H9 (cell line): ENCODE results near the gene RPL15. TPM values are rescaled to one million over a fixed set of nuclear protein-coding genes. Genes with fewer than 3 reads are reported as not detected.

Experiments used
- DNase-seq: peaks from one replicate; pipeline ENCODE4 v3.0.0-alpha.2; 2017
- H2AFZ ChIP-seq: one replicate; pipeline ENCODE4 v1.6.1; 2013; ENCODE audit warnings: mild to moderate bottlenecking, low read length, control low read depth, moderate library complexity
- H2AK5ac ChIP-seq: 2 replicates; pipeline ENCODE4 v1.6.1; 2013; ENCODE audit warnings: low read length, control low read depth, mixed read lengths; ENCODE audit not compliant: insufficient read length
- H2BK120ac ChIP-seq: one replicate; pipeline ENCODE4 v1.6.1; 2013; ENCODE audit warnings: low read depth, mild to moderate bottlenecking, low read length, control low read depth, inconsistent platforms; ENCODE audit not compliant: poor library complexity, severe bottlenecking
- H2BK12ac ChIP-seq: 2 replicates; pipeline ENCODE4 v1.6.1; 2013; ENCODE audit warnings: low read length, control low read depth, mixed read lengths, low read depth; ENCODE audit not compliant: insufficient read length
- H2BK15ac ChIP-seq: 2 replicates; pipeline ENCODE4 v1.6.1; 2013; ENCODE audit warnings: low read depth, low read length, control low read depth
- H2BK20ac ChIP-seq: one replicate; pipeline ENCODE4 v1.6.1; 2013; ENCODE audit warnings: low read depth, mild to moderate bottlenecking, low read length, control low read depth, inconsistent platforms; ENCODE audit not compliant: poor library complexity, severe bottlenecking
- H2BK5ac ChIP-seq: 2 replicates; pipeline ENCODE4 v1.6.1; 2013; ENCODE audit warnings: low read length, control low read depth, mixed read lengths; ENCODE audit not compliant: insufficient read length
- H3K14ac ChIP-seq: 2 replicates; pipeline ENCODE4 v1.6.1; 2013; ENCODE audit warnings: low read length, control low read depth; ENCODE audit not compliant: insufficient read depth
- H3K18ac ChIP-seq: 2 replicates; pipeline ENCODE4 v1.6.1; 2013; ENCODE audit warnings: low read depth, mild to moderate bottlenecking, mixed read lengths, low read length, control low read depth; ENCODE audit not compliant: insufficient read length
- H3K23ac ChIP-seq: 2 replicates; pipeline ENCODE4 v1.6.1; 2013; ENCODE audit warnings: low read length, control low read depth, mixed read lengths, low read depth; ENCODE audit not compliant: insufficient read length
- H3K23me2 ChIP-seq: 2 replicates; pipeline ENCODE4 v1.6.1; 2013; ENCODE audit warnings: low read depth, mild to moderate bottlenecking, mixed read lengths, low read length, control low read depth; ENCODE audit not compliant: insufficient read length, poor library complexity, severe bottlenecking
- H3K27ac ChIP-seq: 2 replicates; pipeline ENCODE4 v1.5.1; 2013; ENCODE audit warnings: low read length, control low read depth, mixed read lengths, low read depth; ENCODE audit not compliant: insufficient read length
- H3K27me3 ChIP-seq: 2 replicates; pipeline ENCODE4 v1.6.1; 2013; ENCODE audit warnings: low read length, control low read depth, inconsistent platforms; ENCODE audit not compliant: insufficient read depth
- H3K4ac ChIP-seq: 2 replicates; pipeline ENCODE4 v1.6.1; 2013; ENCODE audit warnings: low read depth, mild to moderate bottlenecking, control low read depth, inconsistent platforms, low read length, moderate library complexity
- H3K4me1 ChIP-seq: 2 replicates; pipeline ENCODE4 v1.6.1; 2013; ENCODE audit warnings: low read length, control low read depth, inconsistent platforms; ENCODE audit not compliant: insufficient read depth
- H3K4me2 ChIP-seq: 2 replicates; pipeline ENCODE4 v1.6.1; 2013; ENCODE audit warnings: low read length, control low read depth, mixed read lengths; ENCODE audit not compliant: insufficient read length, insufficient read depth
- H3K56ac ChIP-seq: 2 replicates; pipeline ENCODE4 v1.6.1; 2013; ENCODE audit warnings: low read depth, mild to moderate bottlenecking, mixed read lengths, low read length, control low read depth; ENCODE audit not compliant: insufficient read length
- H3K79me1 ChIP-seq: 2 replicates; pipeline ENCODE4 v1.6.1; 2013; ENCODE audit warnings: low read depth, mild to moderate bottlenecking, moderate library complexity, low read length, control low read depth, inconsistent platforms; ENCODE audit not compliant: insufficient read depth, poor library complexity, severe bottlenecking
- H3K79me2 ChIP-seq: 2 replicates; pipeline ENCODE4 v1.6.1; 2013; ENCODE audit warnings: low read length, control low read depth, inconsistent platforms; ENCODE audit not compliant: insufficient read depth
- H3K9ac ChIP-seq: 2 replicates; pipeline ENCODE4 v1.6.1; 2013; ENCODE audit warnings: low read length, control low read depth, mixed read lengths; ENCODE audit not compliant: insufficient read length; ENCODE audit errors: extremely low read depth
- H3K9me3 ChIP-seq: one replicate; pipeline ENCODE4 v1.6.1; 2013; ENCODE audit warnings: low read depth, low read length, inconsistent platforms; ENCODE audit not compliant: control insufficient read depth
- H3T11ph ChIP-seq: one replicate; pipeline ENCODE4 v1.6.1; 2013; ENCODE audit warnings: mild to moderate bottlenecking, low read length, control low read depth, inconsistent platforms
- H4K20me1 ChIP-seq: one replicate; pipeline ENCODE4 v1.6.1; 2013; ENCODE audit not compliant: control insufficient read depth, insufficient read length, insufficient read depth
- H4K5ac ChIP-seq: 2 replicates; pipeline ENCODE4 v1.6.1; 2013; ENCODE audit warnings: low read depth, mild to moderate bottlenecking, mixed read lengths, low read length, control low read depth; ENCODE audit not compliant: insufficient read length
- H4K8ac ChIP-seq: replicated peaks from 2 replicates; pipeline ENCODE4 v1.6.1; 2013; ENCODE audit warnings: low read length, control low read depth, mixed read lengths, low read depth; ENCODE audit not compliant: insufficient read length
- H4K91ac ChIP-seq: 2 replicates; pipeline ENCODE4 v1.6.1; 2013; ENCODE audit warnings: low read depth, mild to moderate bottlenecking, moderate library complexity, mixed read lengths, low read length, control low read depth; ENCODE audit not compliant: insufficient read length
- H3K27ac Mint-ChIP-seq, 3 experiments: 2 replicates in 2 of 3; 3 replicates in 1 of 3; pipeline ENCODE4 v1.8.0; 2020 to 2021; ENCODE audit warnings: mixed read lengths in 3 of 3, mild to moderate bottlenecking in 1 of 3, moderate library complexity in 1 of 3
- H3K27me3 Mint-ChIP-seq: 2 replicates; pipeline ENCODE4 v1.8.0; 2021; ENCODE audit warnings: low read depth, mild to moderate bottlenecking, moderate library complexity, mixed read lengths
- H3K36me3 Mint-ChIP-seq, 3 experiments: 2 replicates in 2 of 3; 3 replicates in 1 of 3; pipeline ENCODE4 v1.8.0; 2020 to 2021; ENCODE audit warnings: low read depth in 3 of 3, mixed read lengths in 3 of 3; ENCODE audit not compliant: insufficient read depth in 1 of 3
- H3K4me1 Mint-ChIP-seq, 2 experiments: 2 replicates each; pipeline ENCODE4 v1.8.0; 2020; ENCODE audit warnings: mixed read lengths in 2 of 2
- H3K4me3 Mint-ChIP-seq, 2 experiments: 2 replicates in 1 of 2; 3 replicates in 1 of 2; pipeline ENCODE4 v1.8.0; 2020 to 2021; ENCODE audit warnings: mild to moderate bottlenecking in 2 of 2, mixed read lengths in 2 of 2, moderate library complexity in 1 of 2
- H3K9me3 Mint-ChIP-seq, 2 experiments: 2 replicates in 1 of 2; 3 replicates in 1 of 2; pipeline ENCODE4 v1.8.0; 2020; ENCODE audit warnings: mild to moderate bottlenecking in 2 of 2, mixed read lengths in 2 of 2, moderate library complexity in 1 of 2
- CTCF ChIP-seq: fragments of 200-600 bp; sonication (generic); conservative IDR thresholded peaks from 3 replicates; pipeline ENCODE4 v1.8.0; 2021; ENCODE audit warnings: antibody characterized with exemption, mild to moderate bottlenecking
- WGBS: extraction: QIAGEN DNeasy Blood & Tissue Kit; methylation state at CpG from one replicate; pipeline ENCODE4 v1.1.7; 2013; ENCODE audit warnings: missing lambda C conversion rate, low lambda C conversion rate, mixed read lengths; ENCODE audit not compliant: insufficient read length; ENCODE audit errors: extremely low coverage; 5-methylcytosine and 5-hydroxymethylcytosine counted together
- total RNA-seq: library from RNA; stranded (reverse); gene quantifications from 2 replicates; pipeline ENCODE4 v1.2.1, GENCODE V29; 2021

Gene RPL15
- total RNA-seq, 1 experiment from 2014 or later, result 2,794 TPM

DNA sequence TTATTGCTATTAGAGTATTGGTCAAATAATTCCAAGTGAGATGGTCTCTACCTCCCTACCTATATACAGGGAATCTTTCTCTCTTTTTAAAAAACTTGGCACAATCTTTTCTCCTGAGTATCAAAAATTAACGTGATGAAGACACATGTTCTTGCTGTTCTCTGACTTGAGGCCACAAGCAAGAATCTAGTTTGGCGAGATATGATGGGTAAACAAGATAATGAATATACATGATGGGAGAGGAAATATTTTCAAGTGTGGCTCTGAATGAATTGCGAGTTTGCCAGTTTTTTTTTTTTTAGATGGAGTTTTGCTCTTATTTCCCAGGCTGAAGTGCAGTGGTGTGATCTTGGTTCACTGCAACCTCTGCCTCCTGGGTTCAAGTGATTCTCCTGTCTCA, 39.8 kb downstream of the RPL15 start:
- H2BK20ac ChIP-seq, result no peak overlapping the region
- no peak overlapping the region for H2BK5ac ChIP-seq
- no peak overlapping the region for H3K9ac ChIP-seq
- no peak overlapping the region for H3K27ac ChIP-seq
- H3K27me3 ChIP-seq, result no peaks in the 10 kb centered on the region
- H3K36me3 Mint-ChIP-seq, result peaks cover 11 to 62% (median 39%) of the 10 kb centered on the region in 3 experiments
- H3K23me2 ChIP-seq, result no peaks in the 10 kb centered on the region
- H4K8ac ChIP-seq, result no peak overlapping the region
- H3K4me3 Mint-ChIP-seq, result no peak overlapping the region
- H3K79me1 ChIP-seq, result no peaks in the 10 kb centered on the region
- H2AK5ac ChIP-seq, result no peak overlapping the region
- no peak for DNase-seq
- H3K18ac ChIP-seq, result no peak overlapping the region
- no peak overlapping the region for H2AFZ ChIP-seq
- no peak overlapping the region for H2BK12ac ChIP-seq
- H2BK15ac ChIP-seq, result no peak overlapping the region
- H3K9me3 ChIP-seq, result no peaks in the 10 kb centered on the region
- H3K4me2 ChIP-seq, result no peak overlapping the region
- H3K56ac ChIP-seq, result no peak overlapping the region
- TF ChIP-seq CTCF, result no peak
- no peak overlapping the region for H3K14ac ChIP-seq
- no peaks in the 10 kb centered on the region for H4K20me1 ChIP-seq
- WGBS, result no CpG with 5 or more reads among the region's 3 CpGs
- H3T11ph ChIP-seq, result no peak overlapping the region
- H4K5ac ChIP-seq, result no peak overlapping the region
- no peak overlapping the region for H4K91ac ChIP-seq
- no peaks in the 10 kb centered on the region for H3K4me1 ChIP-seq
- H3K27ac Mint-ChIP-seq, result no peak overlapping the region; a peak in 1 of 7 replicates
- H3K4me1 Mint-ChIP-seq, result peaks cover 0 to 7% of the 10 kb centered on the region in 2 experiments; a peak in 3 of 4 replicates
- H3K9me3 Mint-ChIP-seq, result no peaks in the 10 kb centered on the region
- no peak overlapping the region for H2BK120ac ChIP-seq
- no peaks in the 10 kb centered on the region for H3K27me3 Mint-ChIP-seq
- no peak overlapping the region for H3K23ac ChIP-seq
- H3K79me2 ChIP-seq, result peaks cover 9% of the 10 kb centered on the region; the same call in 1 of the 2 replicates
- no peak overlapping the region for H3K4ac ChIP-seq
